Prostate gland (tissue), 2 donors: ENCODE measurements around the gene WDR5.

Experiments
- CTCF ChIP-seq, 4 experiments: fragments of 200-600 bp in 2 of 4; fragments of 450-650 bp in 2 of 4; sonication (generic) in 2 of 4; IDR thresholded peaks; 1 replicate in 3 of 4; 2 replicates in 1 of 4; pipeline ENCODE4 v1.5.1; 2016 to 2019; ENCODE audit warnings: antibody characterized with exemption in 4 of 4, mild to moderate bottlenecking in 2 of 4, moderate library complexity in 2 of 4
- POLR2A ChIP-seq: fragments of 450-650 bp; IDR thresholded peaks from one replicate; pipeline ENCODE4 v1.6.1; 2016; ENCODE audit warnings: antibody characterized with exemption, mild to moderate bottlenecking
- POLR2AphosphoS5 ChIP-seq: sonication (generic); formaldehyde crosslinking; IDR thresholded peaks from one replicate; pipeline ENCODE4 v1.6.1; 2017; ENCODE audit warnings: antibody characterized with exemption

GRCh38 chr9:134123764-134124128, 12.1 kb upstream of the WDR5 start:
- TF ChIP-seq CTCF (IDR thresholded peaks at IDR 0.05) (no peak), POLR2A (no peak), POLR2AphosphoS5 (no peak)
